HepG2 (cell line): ENCODE data around the gene RAI14. TPM values are rescaled to one million over a fixed set of nuclear protein-coding genes. Genes with fewer than 3 reads are reported as not detected.

ENCODE experiments used
- ATAC-seq: fragments of 200-7000 bp; cut with Tn5 transposase; 3 replicates; pipeline ENCODE4 v1.9.1; 2020; ENCODE audit warnings: mild to moderate bottlenecking, moderate library complexity
- BruUV-seq: library from RNA; stranded (reverse); fragments of 400-500 nt; replicated peaks from 2 replicates; lab custom pipeline; 2021; lab: Mats Ljungman, UMichigan
- CTCF ChIA-PET: fragments of 300-600 bp; formaldehyde crosslinking; extraction: SDS; loops from one replicate; lab custom pipeline; 2021; ENCODE audit warnings: low total read pairs, inconsistent platforms, low intra/inter-chr PET ratio; lab: Yijun Ruan, JAX
- POLR2A ChIA-PET: fragments of 350-600 bp; sonication (Branson Sonifier 250); formaldehyde crosslinking; loops from one replicate; lab custom pipeline; 2020; ENCODE audit warnings: antibody characterized with exemption, inconsistent platforms; lab: Yijun Ruan, JAX
- DNase-seq: peaks from one replicate; pipeline ENCODE4 v3.0.0-alpha.2; 2015; ENCODE audit warnings: low spot score
- FAIRE-seq: peaks from 3 replicates; lab custom pipeline; 2011; peaks lifted over from hg19 to GRCh38; lab: Jason Lieb, UNC
- H2AFZ ChIP-seq: one replicate; pipeline ENCODE4 v1.6.1; 2011; ENCODE audit warnings: low read length, inconsistent platforms
- H3K27ac ChIP-seq: fragments of 300-600 bp; 3 replicates; pipeline ENCODE4 v1.8.0; 2011; ENCODE audit warnings: mixed run types, mild to moderate bottlenecking, mixed read lengths, low read length, inconsistent platforms; ENCODE audit not compliant: insufficient read depth; ENCODE audit errors: extremely low read length
- H3K27me3 ChIP-seq, 2 experiments: fragments of 200-600 bp in 1 of 2; 2 replicates in 1 of 2; 3 replicates in 1 of 2; pipeline versions ENCODE4 v1.6.0 to v1.8.0; 2011; ENCODE audit warnings: low read length in 2 of 2, mild to moderate bottlenecking in 2 of 2, moderate library complexity in 2 of 2, inconsistent platforms in 1 of 2; ENCODE audit not compliant: insufficient read depth in 2 of 2, control insufficient read depth in 1 of 2
- H3K36me3 ChIP-seq, 2 experiments: fragments of 200-600 bp in 1 of 2; replicated peaks in 1 of 2; 2 replicates in 1 of 2; 3 replicates in 1 of 2; pipeline versions ENCODE4 v1.5.1 to v1.8.0; 2011; ENCODE audit warnings: low read length in 2 of 2, inconsistent platforms in 1 of 2; ENCODE audit not compliant: insufficient read depth in 2 of 2, control insufficient read depth in 1 of 2
- H3K4me1 ChIP-seq: 2 replicates; pipeline ENCODE4 v1.5.1; 2012; ENCODE audit warnings: low read length, inconsistent platforms; ENCODE audit not compliant: insufficient read depth
- H3K4me2 ChIP-seq: 2 replicates; pipeline ENCODE4 v1.6.0; 2011; ENCODE audit warnings: low read depth, low read length, inconsistent platforms
- H3K4me3 ChIP-seq, 3 experiments: fragments of 200-600 bp in 1 of 3; sonication (generic), shearing (Covaris generic) in 1 of 3; replicated peaks in 1 of 3; 2 replicates each; pipeline ENCODE4 v1.5.1; 2011 to 2016; ENCODE audit warnings: low read length in 3 of 3, inconsistent platforms in 2 of 3, low read depth in 2 of 3, mild to moderate bottlenecking in 2 of 3, control low read depth in 1 of 3, mixed read lengths in 1 of 3; ENCODE audit not compliant: insufficient read depth in 1 of 3
- H3K79me2 ChIP-seq: one replicate; pipeline ENCODE4 v1.6.1; 2011; ENCODE audit warnings: low read length, inconsistent platforms; ENCODE audit not compliant: insufficient read depth
- H3K9ac ChIP-seq: 2 replicates; pipeline ENCODE4 v1.6.0; 2011; ENCODE audit warnings: mild to moderate bottlenecking, low read depth, low read length, inconsistent platforms; ENCODE audit not compliant: insufficient read depth
- H3K9me3 ChIP-seq: 2 replicates; pipeline ENCODE4 v1.5.1; 2012; ENCODE audit warnings: mild to moderate bottlenecking, low read length
- H4K20me1 ChIP-seq: 2 replicates; pipeline ENCODE4 v1.6.0; 2011; ENCODE audit warnings: inconsistent platforms, mild to moderate bottlenecking, low read length, moderate library complexity; ENCODE audit not compliant: insufficient read depth
- HDAC2 ChIP-seq: sonication (generic); formaldehyde crosslinking; IDR thresholded peaks from 2 replicates; pipeline ENCODE4 v1.4.0; 2020; ENCODE audit warnings: missing genetic modification reagents
- HHEX ChIP-seq: IDR thresholded peaks from 2 replicates; pipeline ENCODE4 v1.6.1; 2016; ENCODE audit warnings: control low read depth
- HIVEP1 ChIP-seq: sonication (generic); formaldehyde crosslinking; IDR thresholded peaks from 2 replicates; pipeline ENCODE4 v1.4.0; 2020; ENCODE audit warnings: mild to moderate bottlenecking, missing genetic modification reagents
- MED1 ChIP-seq: sonication (generic); formaldehyde crosslinking; IDR thresholded peaks from 2 replicates; pipeline ENCODE4 v1.4.0; 2020; ENCODE audit warnings: missing genetic modification reagents
- MEIS1 ChIP-seq: sonication (generic); formaldehyde crosslinking; IDR thresholded peaks from 2 replicates; pipeline ENCODE4 v1.9.0; 2021; ENCODE audit warnings: mild to moderate bottlenecking, missing genetic modification reagents, moderate library complexity, borderline replicate concordance
- NFE2L2 ChIP-seq: fragments of 150-350 bp; IDR thresholded peaks from 2 replicates; pipeline ENCODE4 v1.6.1; 2014; ENCODE audit warnings: low read length
- PATZ1 ChIP-seq: sonication (generic); formaldehyde crosslinking; IDR thresholded peaks from 2 replicates; pipeline ENCODE4 v1.4.0; 2020; ENCODE audit warnings: missing genetic modification reagents
- PLSCR1 ChIP-seq: sonication (generic); formaldehyde crosslinking; IDR thresholded peaks from 2 replicates; pipeline ENCODE4 v1.5.0; 2020; ENCODE audit warnings: missing genetic modification reagents, mild to moderate bottlenecking, borderline replicate concordance
- SIN3B ChIP-seq: fragments of 150-350 bp; IDR thresholded peaks from 2 replicates; pipeline ENCODE4 v1.6.1; 2014; ENCODE audit warnings: low read length
- TGIF2 ChIP-seq: IDR thresholded peaks from 2 replicates; pipeline ENCODE4 v1.6.1; 2016; ENCODE audit warnings: control low read depth, missing compliant biosample characterization
- ZBTB8A ChIP-seq: sonication (generic); formaldehyde crosslinking; IDR thresholded peaks from 2 replicates; pipeline ENCODE4 v1.4.0; 2020; ENCODE audit warnings: mild to moderate bottlenecking, low read depth, missing genetic modification reagents, borderline replicate concordance
- ZNF264 ChIP-seq: sonication (generic); formaldehyde crosslinking; IDR thresholded peaks from 2 replicates; pipeline ENCODE4 v1.4.0; 2020; ENCODE audit warnings: missing genetic modification reagents
- ZNF317 ChIP-seq: sonication (generic); formaldehyde crosslinking; IDR thresholded peaks from 2 replicates; pipeline ENCODE4 v1.5.0; 2020; ENCODE audit warnings: mild to moderate bottlenecking, missing genetic modification reagents
- ZNF580 ChIP-seq: IDR thresholded peaks from 2 replicates; pipeline ENCODE4 v1.6.1; 2016; ENCODE audit warnings: low read depth, borderline replicate concordance
- WGBS: methylation state at CpG from one replicate; pipeline ENCODE4 v1.1.6; 2017; ENCODE audit warnings: low lambda C conversion rate; 5-methylcytosine and 5-hydroxymethylcytosine counted together
- in situ Hi-C: cut with HindIII; loops from 2 replicates; pipeline ENCODE4 v1.10.0; 2017; ENCODE audit warnings: low pct_unique_long_range_greater_than_20kb; ENCODE audit not compliant: extremely low pct_ligation_motif_present
- intact Hi-C: fragments of 100-400 bp; cut with micrococcal nuclease; formaldehyde crosslinking; loops from one replicate; pipeline ENCODE4 v1.10.0; 2022; ENCODE audit not compliant: unreplicated experiment
- polyA plus RNA-seq, 8 experiments: library from polyadenylated mRNA; depleted of rRNA in 3 of 8; stranded (reverse) in 7 of 8; unstranded in 1 of 8; fragments of >200 nt; fragmentation: Illumina TruSeq in 4 of 8; extraction: Trizol in 4 of 8; gene quantifications; 2 replicates each; pipeline versions ENCODE4 v1.2.1 to v1.2.3, GENCODE V29; 2011 to 2016; ENCODE audit warnings: low read depth in 4 of 8, missing spikeins in 1 of 8, mixed read lengths in 1 of 8; ENCODE audit not compliant: insufficient read depth in 1 of 8
- total RNA-seq, 5 experiments: library from RNA; depleted of rRNA; stranded (reverse); fragments of >200 nt; fragmentation: Illumina TruSeq; extraction: Trizol; gene quantifications; 2 replicates each; pipeline ENCODE4 v1.2.3, GENCODE V29; 2016; ENCODE audit warnings: low read depth in 1 of 5
- TF ChIP-seq, protein P1 (sequence below): sonication (generic); formaldehyde crosslinking; IDR thresholded peaks from 2 replicates; pipeline ENCODE4 v1.4.0; 2020; ENCODE audit warnings: missing genetic modification reagents, borderline replicate concordance
- TF ChIP-seq, protein P2 (sequence below): sonication (generic); formaldehyde crosslinking; IDR thresholded peaks from 2 replicates; pipeline ENCODE4 v1.5.1; 2020; ENCODE audit warnings: missing genetic modification reagents, mild to moderate bottlenecking, borderline replicate concordance
- TF ChIP-seq, protein P3 (sequence below): sonication (generic); formaldehyde crosslinking; IDR thresholded peaks from 2 replicates; pipeline ENCODE4 v1.8.0; 2022; ENCODE audit warnings: mild to moderate bottlenecking, missing genetic modification reagents, borderline replicate concordance

The RAI14 gene
- total and polyA plus RNA-seq, 2 of the 13 experiments (the other 11 are each of a cell fraction or from before 2014, with no cell fraction given) = 12.6 to 18.2 TPM

DNA sequence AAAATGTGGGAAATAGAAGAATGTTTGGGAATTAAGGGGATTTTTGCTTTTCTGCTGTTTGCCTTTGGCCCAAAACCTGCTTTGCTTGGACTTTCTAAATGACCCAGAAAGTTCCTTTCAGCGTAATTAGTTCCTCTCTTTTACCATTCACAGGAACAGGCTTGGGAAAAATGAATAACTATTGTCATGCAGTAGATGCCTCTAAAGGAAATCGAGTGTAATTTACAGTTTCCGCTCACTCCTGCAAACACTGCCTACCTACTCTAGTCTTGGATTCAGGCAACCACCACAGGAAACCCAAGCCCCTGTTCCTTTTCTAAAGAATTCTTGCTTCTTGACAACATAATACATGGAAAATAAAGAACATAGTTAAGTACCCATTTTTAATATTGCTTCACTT, 207.8 kb downstream of the RAI14 start (continued):
- no peak for TF ChIP-seq PLSCR1 (CRISPR knock-in tag)
- TF ChIP-seq HHEX (CRISPR knock-in tag) = no peak
- TF ChIP-seq HIVEP1 (CRISPR knock-in tag) = no peak
- TF ChIP-seq ZBTB8A (CRISPR knock-in tag) = no peak
- TF ChIP-seq, protein P1, sequence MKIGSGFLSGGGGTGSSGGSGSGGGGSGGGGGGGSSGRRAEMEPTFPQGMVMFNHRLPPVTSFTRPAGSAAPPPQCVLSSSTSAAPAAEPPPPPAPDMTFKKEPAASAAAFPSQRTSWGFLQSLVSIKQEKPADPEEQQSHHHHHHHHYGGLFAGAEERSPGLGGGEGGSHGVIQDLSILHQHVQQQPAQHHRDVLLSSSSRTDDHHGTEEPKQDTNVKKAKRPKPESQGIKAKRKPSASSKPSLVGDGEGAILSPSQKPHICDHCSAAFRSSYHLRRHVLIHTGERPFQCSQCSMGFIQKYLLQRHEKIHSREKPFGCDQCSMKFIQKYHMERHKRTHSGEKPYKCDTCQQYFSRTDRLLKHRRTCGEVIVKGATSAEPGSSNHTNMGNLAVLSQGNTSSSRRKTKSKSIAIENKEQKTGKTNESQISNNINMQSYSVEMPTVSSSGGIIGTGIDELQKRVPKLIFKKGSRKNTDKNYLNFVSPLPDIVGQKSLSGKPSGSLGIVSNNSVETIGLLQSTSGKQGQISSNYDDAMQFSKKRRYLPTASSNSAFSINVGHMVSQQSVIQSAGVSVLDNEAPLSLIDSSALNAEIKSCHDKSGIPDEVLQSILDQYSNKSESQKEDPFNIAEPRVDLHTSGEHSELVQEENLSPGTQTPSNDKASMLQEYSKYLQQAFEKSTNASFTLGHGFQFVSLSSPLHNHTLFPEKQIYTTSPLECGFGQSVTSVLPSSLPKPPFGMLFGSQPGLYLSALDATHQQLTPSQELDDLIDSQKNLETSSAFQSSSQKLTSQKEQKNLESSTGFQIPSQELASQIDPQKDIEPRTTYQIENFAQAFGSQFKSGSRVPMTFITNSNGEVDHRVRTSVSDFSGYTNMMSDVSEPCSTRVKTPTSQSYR (CRISPR knock-in tag) = no peak
- no peak for TF ChIP-seq MEIS1 (CRISPR knock-in tag)
- TF ChIP-seq HDAC2 (CRISPR knock-in tag) = no peak

- CTCF ChIA-PET = no interaction called here
- H3K27me3 ChIP-seq = no peaks in the 10 kb centered on the region; a peak in 1 of 5 replicates
- 98% methylated on average over 2 of the region's 2 CpGs for WGBS
- H3K27ac ChIP-seq = no peak overlapping the region
- BruUV-seq = no TSS peak
- intact Hi-C loops = no loop called here
- no peaks in the 10 kb centered on the region for H3K79me2 ChIP-seq
- H3K4me3 ChIP-seq = no peak overlapping the region
- no peak overlapping the region for H3K9ac ChIP-seq
- in situ Hi-C loops = no loop called here
- DNase-seq (no peak), ATAC-seq (no peak), FAIRE-seq (no peak)
- POLR2A ChIA-PET = no interaction called here
- no peak overlapping the region for H2AFZ ChIP-seq
- no peaks in the 10 kb centered on the region for H3K36me3 ChIP-seq
- H3K4me1 ChIP-seq = peaks cover 39% of the 10 kb centered on the region
- no peak overlapping the region for H3K4me2 ChIP-seq
- H3K9me3 ChIP-seq = no peaks in the 10 kb centered on the region
- H4K20me1 ChIP-seq = no peaks in the 10 kb centered on the region
- no peak for TF ChIP-seq NFE2L2
- TF ChIP-seq SIN3B = no peak
- TF ChIP-seq ZNF580 (CRISPR knock-in tag) = no peak
- TF ChIP-seq, protein P2, sequence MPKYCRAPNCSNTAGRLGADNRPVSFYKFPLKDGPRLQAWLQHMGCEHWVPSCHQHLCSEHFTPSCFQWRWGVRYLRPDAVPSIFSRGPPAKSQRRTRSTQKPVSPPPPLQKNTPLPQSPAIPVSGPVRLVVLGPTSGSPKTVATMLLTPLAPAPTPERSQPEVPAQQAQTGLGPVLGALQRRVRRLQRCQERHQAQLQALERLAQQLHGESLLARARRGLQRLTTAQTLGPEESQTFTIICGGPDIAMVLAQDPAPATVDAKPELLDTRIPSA (CRISPR knock-in tag) = no peak
- no peak for TF ChIP-seq MED1 (CRISPR knock-in tag)
- no peak for TF ChIP-seq PATZ1
- TF ChIP-seq, protein P3, sequence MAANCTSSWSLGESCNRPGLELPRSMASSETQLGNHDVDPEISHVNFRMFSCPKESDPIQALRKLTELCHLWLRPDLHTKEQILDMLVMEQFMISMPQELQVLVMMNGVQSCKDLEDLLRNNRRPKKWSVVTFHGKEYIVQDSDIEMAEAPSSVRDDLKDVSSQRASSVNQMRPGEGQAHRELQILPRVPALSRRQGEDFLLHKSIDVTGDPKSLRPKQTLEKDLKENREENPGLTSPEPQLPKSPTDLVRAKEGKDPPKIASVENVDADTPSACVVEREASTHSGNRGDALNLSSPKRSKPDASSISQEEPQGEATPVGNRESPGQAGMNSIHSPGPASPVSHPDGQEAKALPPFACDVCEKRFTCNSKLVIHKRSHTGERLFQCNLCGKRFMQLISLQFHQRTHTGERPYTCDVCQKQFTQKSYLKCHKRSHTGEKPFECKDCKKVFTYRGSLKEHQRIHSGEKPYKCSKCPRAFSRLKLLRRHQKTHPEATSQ (CRISPR knock-in tag) = no peak
- TF ChIP-seq TGIF2 = no peak
- TF ChIP-seq ZNF264 (CRISPR knock-in tag) = no peak
- TF ChIP-seq ZNF317 = no peak
These were observed 209.0 kb downstream of the RAI14 start for GRCh38 chr5:34865091-34865490.
